GM23338 (cell line): Measurements from ENCODE around the gene KIRREL3. TPM values are rescaled to one million over a fixed set of nuclear protein-coding genes. Genes with fewer than 3 reads are reported as not detected.

ENCODE experiments used
- ATAC-seq: fragments of 200-7000 bp; cut with Tn5 transposase; 3 replicates; pipeline ENCODE4 v1.9.1; 2020
- DNase-seq: peaks from one replicate; pipeline ENCODE4 v3.0.0-alpha.2; 2015; ENCODE audit warnings: low spot score
- H2AFZ ChIP-seq: fragments of 200-600 bp; sonication (generic); 2 replicates; pipeline ENCODE4 v1.8.0; 2016; ENCODE audit warnings: antibody characterized with exemption, mild to moderate bottlenecking, moderate library complexity
- H3F3A ChIP-seq: fragments of 200-600 bp; sonication (generic); replicated peaks from 2 replicates; pipeline ENCODE4 v1.8.0; 2017; ENCODE audit warnings: antibody characterized with exemption, mixed run types, low read depth
- H3K27ac ChIP-seq: fragments of 200-600 bp; sonication (generic); 2 replicates; pipeline ENCODE4 v1.6.1; 2016; ENCODE audit warnings: low read depth
- H3K27me3 ChIP-seq: fragments of 200-600 bp; sonication (generic); 2 replicates; pipeline ENCODE4 v1.8.0; 2016; ENCODE audit warnings: mild to moderate bottlenecking, mixed run types, moderate library complexity; ENCODE audit not compliant: insufficient read depth
- H3K36me3 ChIP-seq: fragments of 200-600 bp; sonication (generic); 2 replicates; pipeline ENCODE4 v1.8.0; 2016; ENCODE audit warnings: mild to moderate bottlenecking; ENCODE audit not compliant: insufficient read depth
- H3K4me1 ChIP-seq: fragments of 200-600 bp; sonication (generic); 2 replicates; pipeline ENCODE4 v1.8.0; 2016; ENCODE audit warnings: mild to moderate bottlenecking, moderate library complexity; ENCODE audit not compliant: insufficient read depth
- H3K4me2 ChIP-seq: fragments of 200-600 bp; sonication (generic); 2 replicates; pipeline ENCODE4 v1.7.1; 2017; ENCODE audit warnings: mixed run types
- H3K4me3 ChIP-seq: fragments of 200-600 bp; sonication (generic); 2 replicates; pipeline ENCODE4 v1.6.1; 2016; ENCODE audit warnings: mixed run types
- H3K79me2 ChIP-seq: fragments of 200-600 bp; sonication (generic); replicated peaks from 2 replicates; pipeline ENCODE4 v1.8.0; 2017; ENCODE audit warnings: mild to moderate bottlenecking; ENCODE audit not compliant: insufficient read depth
- H3K9me2 ChIP-seq: fragments of 200-600 bp; sonication (generic); 2 replicates; pipeline ENCODE4 v1.8.0; 2017; ENCODE audit not compliant: insufficient read depth
- H4K20me1 ChIP-seq: fragments of 200-600 bp; sonication (generic); replicated peaks from 2 replicates; pipeline ENCODE4 v1.8.0; 2017; ENCODE audit warnings: mild to moderate bottlenecking; ENCODE audit not compliant: insufficient read depth
- H3K27ac Mint-ChIP-seq: 2 replicates; pipeline ENCODE4 v1.8.0; 2020; ENCODE audit warnings: inconsistent platforms, mild to moderate bottlenecking, moderate library complexity, mixed read lengths
- H3K27me3 Mint-ChIP-seq: 3 replicates; pipeline ENCODE4 v1.8.0; 2022; ENCODE audit warnings: low read depth, mild to moderate bottlenecking, moderate library complexity, mixed read lengths, inconsistent platforms; ENCODE audit not compliant: insufficient read depth, poor library complexity
- H3K36me3 Mint-ChIP-seq: 3 replicates; pipeline ENCODE4 v1.8.0; 2021; ENCODE audit warnings: low read depth, mild to moderate bottlenecking, inconsistent platforms, moderate library complexity, mixed read lengths
- H3K4me1 Mint-ChIP-seq: 3 replicates; pipeline ENCODE4 v1.8.0; 2020; ENCODE audit warnings: mild to moderate bottlenecking, inconsistent platforms, mixed read lengths
- H3K4me3 Mint-ChIP-seq: 3 replicates; pipeline ENCODE4 v1.8.0; 2021; ENCODE audit warnings: moderate library complexity, mild to moderate bottlenecking, inconsistent platforms, mixed read lengths
- H3K9me3 Mint-ChIP-seq: 3 replicates; pipeline ENCODE4 v1.8.0; 2020; ENCODE audit warnings: moderate library complexity, mild to moderate bottlenecking, inconsistent platforms, mixed read lengths
- ETS1 ChIP-seq: IDR thresholded peaks from 2 replicates; pipeline ENCODE4 v1.6.1; 2016; ENCODE audit warnings: antibody characterized with exemption
- EZH2 ChIP-seq: fragments of 200-600 bp; sonication (generic); IDR thresholded peaks from one replicate; pipeline ENCODE4 v1.8.0; 2017; ENCODE audit warnings: antibody characterized with exemption, mild to moderate bottlenecking, low read depth; ENCODE audit not compliant: unreplicated experiment
- EZH2phosphoT487 ChIP-seq: fragments of 200-600 bp; sonication (generic); IDR thresholded peaks from one replicate; pipeline ENCODE4 v1.8.1; 2018; ENCODE audit warnings: antibody characterized with exemption; ENCODE audit not compliant: unreplicated experiment
- JUNB ChIP-seq: IDR thresholded peaks from one replicate; pipeline ENCODE4 v1.6.1; 2016; ENCODE audit warnings: antibody characterized with exemption; ENCODE audit not compliant: unreplicated experiment
- POLR2AphosphoS5 ChIP-seq: IDR thresholded peaks from 2 replicates; pipeline ENCODE4 v1.6.1; 2016; ENCODE audit warnings: antibody characterized with exemption, low read depth
- REST ChIP-seq: IDR thresholded peaks from one replicate; pipeline ENCODE4 v1.6.1; 2018; ENCODE audit warnings: antibody characterized with exemption; ENCODE audit not compliant: unreplicated experiment
- STAT1 ChIP-seq: IDR thresholded peaks from one replicate; pipeline ENCODE4 v1.6.1; 2016; ENCODE audit warnings: antibody characterized with exemption; ENCODE audit not compliant: unreplicated experiment
- ZNF114 ChIP-seq: fragments of 250-450 bp; sonication (Bioruptor Pico); IDR thresholded peaks from 2 replicates; pipeline ENCODE4 v1.5.0; 2020; ENCODE audit warnings: mild to moderate bottlenecking, moderate library complexity
- ZNF331 ChIP-seq: fragments of 250-450 bp; sonication (Bioruptor Pico); IDR thresholded peaks from 2 replicates; pipeline ENCODE4 v1.5.0; 2020; ENCODE audit warnings: low read depth, mild to moderate bottlenecking, moderate library complexity
- polyA plus RNA-seq: library from polyadenylated mRNA; unstranded; fragments of >200 nt; fragmentation: Nextera tagmentation; extraction: Ambion mirVana; gene quantifications from 2 replicates; pipeline ENCODE4 v1.2.1, GENCODE V29; 2016
- total RNA-seq: library from RNA; depleted of rRNA; stranded (reverse); fragments of >200 nt; shearing (Covaris generic); gene quantifications from 2 replicates; pipeline ENCODE4 v1.2.3, GENCODE V29; 2014
- TF ChIP-seq, protein P1 (sequence below), 2 experiments: fragments of 200-600 bp in 1 of 2; sonication (generic) in 1 of 2; conservative IDR thresholded peaks; 2 replicates each; pipeline versions ENCODE4 v1.5.1 to v1.6.1; 2016 to 2017; ENCODE audit warnings: antibody characterized with exemption in 2 of 2, low read depth in 2 of 2, mild to moderate bottlenecking in 2 of 2, moderate library complexity in 1 of 2

Gene KIRREL3
- total and polyA plus RNA-seq, 2 experiments from 2014 or later = 0.13 to 1.5 TPM

- TF ChIP-seq ZNF114 (CRISPR knock-in tag) = no peak
- no peak for TF ChIP-seq EZH2phosphoT487
- no peak for TF ChIP-seq REST
- TF ChIP-seq STAT1 = no peak
- no peak for TF ChIP-seq JUNB
- no peak for TF ChIP-seq ETS1
- TF ChIP-seq, protein P1, sequence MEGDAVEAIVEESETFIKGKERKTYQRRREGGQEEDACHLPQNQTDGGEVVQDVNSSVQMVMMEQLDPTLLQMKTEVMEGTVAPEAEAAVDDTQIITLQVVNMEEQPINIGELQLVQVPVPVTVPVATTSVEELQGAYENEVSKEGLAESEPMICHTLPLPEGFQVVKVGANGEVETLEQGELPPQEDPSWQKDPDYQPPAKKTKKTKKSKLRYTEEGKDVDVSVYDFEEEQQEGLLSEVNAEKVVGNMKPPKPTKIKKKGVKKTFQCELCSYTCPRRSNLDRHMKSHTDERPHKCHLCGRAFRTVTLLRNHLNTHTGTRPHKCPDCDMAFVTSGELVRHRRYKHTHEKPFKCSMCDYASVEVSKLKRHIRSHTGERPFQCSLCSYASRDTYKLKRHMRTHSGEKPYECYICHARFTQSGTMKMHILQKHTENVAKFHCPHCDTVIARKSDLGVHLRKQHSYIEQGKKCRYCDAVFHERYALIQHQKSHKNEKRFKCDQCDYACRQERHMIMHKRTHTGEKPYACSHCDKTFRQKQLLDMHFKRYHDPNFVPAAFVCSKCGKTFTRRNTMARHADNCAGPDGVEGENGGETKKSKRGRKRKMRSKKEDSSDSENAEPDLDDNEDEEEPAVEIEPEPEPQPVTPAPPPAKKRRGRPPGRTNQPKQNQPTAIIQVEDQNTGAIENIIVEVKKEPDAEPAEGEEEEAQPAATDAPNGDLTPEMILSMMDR (conservative IDR thresholded peaks at IDR 0.05; ENCODE audit: low read depth in 2 of 2) = no peak
- TF ChIP-seq EZH2 = no peak
Measured at GRCh38 chr11:126640186-126640585, 360.4 kb downstream of the KIRREL3 start (continued).

DNA sequence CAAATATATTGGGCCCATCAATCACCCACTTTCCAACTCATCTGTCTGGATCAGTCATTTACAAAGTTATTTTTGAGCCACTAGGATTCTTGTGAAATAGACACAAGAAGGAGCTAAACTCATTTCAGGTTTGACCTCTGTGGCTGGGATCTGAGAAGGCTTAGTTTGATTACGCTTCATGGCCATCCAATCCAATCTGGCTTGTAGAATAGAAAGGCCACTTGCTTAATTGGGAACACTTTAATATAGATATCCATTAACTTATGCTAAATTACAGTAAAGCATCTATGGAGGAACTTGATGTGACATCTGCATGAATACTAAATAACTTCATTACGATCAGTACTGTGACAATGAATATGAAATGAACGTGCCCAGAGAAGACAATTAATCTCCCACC lies 360.9 kb downstream of the KIRREL3 start:
- Histone ChIP-seq H3K4me2 (no peak overlapping the region), H3K36me3 (no peaks in the 10 kb centered on the region), H3F3A (no peaks in the 10 kb centered on the region), H3K4me1 (peaks cover 15% of the 10 kb centered on the region), H3K9me2 (no peaks in the 10 kb centered on the region), H3K27ac (no peak overlapping the region), H3K79me2 (no peaks in the 10 kb centered on the region), H3K4me3 (no peak overlapping the region), H3K27me3 (no peaks in the 10 kb centered on the region), H2AFZ (no peak overlapping the region), H4K20me1 (no peaks in the 10 kb centered on the region)
- DNase-seq (no peak), ATAC-seq (no peak)
- Mint-ChIP-seq H3K27me3 (no peaks in the 10 kb centered on the region), H3K9me3 (no peaks in the 10 kb centered on the region), H3K4me1 (peaks cover 29% of the 10 kb centered on the region), H3K36me3 (no peaks in the 10 kb centered on the region), H3K4me3 (no peak overlapping the region), H3K27ac (no peak overlapping the region)
- no peak for TF ChIP-seq ZNF114 (CRISPR knock-in tag)
- TF ChIP-seq ETS1 = no peak
- TF ChIP-seq EZH2phosphoT487 = no peak
- TF ChIP-seq POLR2AphosphoS5 = no peak
- TF ChIP-seq EZH2 = no peak
- TF ChIP-seq ZNF331 = no peak
- TF ChIP-seq REST = no peak
- no peak for TF ChIP-seq JUNB
